Ishikawa (cell line): ENCODE results near the gene KCNJ6.

Experiments used
- CEBPB ChIP-seq: IDR thresholded peaks from 2 replicates; pipeline ENCODE4 v1.6.1; 2012
- CREB1 ChIP-seq: IDR thresholded peaks from 2 replicates; pipeline ENCODE4 v1.6.1; 2012; ENCODE audit warnings: low read depth
- EGR1 ChIP-seq: IDR thresholded peaks from 2 replicates; pipeline ENCODE4 v1.6.1; 2012
- EP300 ChIP-seq: IDR thresholded peaks from 2 replicates; pipeline ENCODE4 v1.6.1; 2012; ENCODE audit warnings: borderline replicate concordance
- FOXM1 ChIP-seq: IDR thresholded peaks from 2 replicates; pipeline ENCODE4 v1.6.1; 2012; ENCODE audit warnings: low read depth, borderline replicate concordance
- MAX ChIP-seq: IDR thresholded peaks from 2 replicates; pipeline ENCODE4 v1.6.1; 2012
- NFIC ChIP-seq: IDR thresholded peaks from 2 replicates; pipeline ENCODE4 v1.6.1; 2012
- RAD21 ChIP-seq: IDR thresholded peaks from 2 replicates; pipeline ENCODE4 v1.6.1; 2012; ENCODE audit warnings: low read depth
- REST ChIP-seq: IDR thresholded peaks from 2 replicates; pipeline ENCODE4 v1.6.1; 2012; ENCODE audit warnings: low read depth, mild to moderate bottlenecking
- TAF1 ChIP-seq: IDR thresholded peaks from 2 replicates; pipeline ENCODE4 v1.6.1; 2012; ENCODE audit warnings: low read depth, mild to moderate bottlenecking
- TCF12 ChIP-seq: IDR thresholded peaks from 2 replicates; pipeline ENCODE4 v1.6.1; 2012; ENCODE audit warnings: low read depth
- TEAD4 ChIP-seq: IDR thresholded peaks from 2 replicates; pipeline ENCODE4 v1.6.1; 2012
- USF1 ChIP-seq: IDR thresholded peaks from 2 replicates; pipeline ENCODE4 v1.6.1; 2012
- YY1 ChIP-seq: IDR thresholded peaks from 2 replicates; pipeline ENCODE4 v1.6.1; 2012; ENCODE audit warnings: low read depth
- ZBTB7A ChIP-seq: IDR thresholded peaks from 2 replicates; pipeline ENCODE4 v1.6.1; 2012; ENCODE audit warnings: low read depth

The KCNJ6 gene

GRCh38 chr21:37568916-37569315 is 347.3 kb downstream of the KCNJ6 start:
- TF ChIP-seq ZBTB7A (no peak), NFIC (no peak), CEBPB (no peak), EGR1 (no peak), EP300 (no peak), RAD21 (no peak), REST (no peak), TCF12 (no peak), MAX (no peak), CREB1 (no peak), USF1 (no peak), TAF1 (no peak), FOXM1 (no peak), TEAD4 (no peak), YY1 (no peak)

GRCh38 chr21:37568415-37568814 is 347.8 kb downstream of the KCNJ6 start:
- TF ChIP-seq RAD21 (no peak), EP300 (no peak), EGR1 (no peak), USF1 (no peak)

GRCh38 chr21:37566790-37567615 is 349.3 kb downstream of the KCNJ6 start:
- TF ChIP-seq EGR1: no peak
- no peak for TF ChIP-seq REST
- TF ChIP-seq USF1: no peak
- no peak for TF ChIP-seq CREB1
- TF ChIP-seq YY1: no peak
- TF ChIP-seq EP300: no peak
- no peak for TF ChIP-seq TAF1
- no peak for TF ChIP-seq TCF12
- no peak for TF ChIP-seq ZBTB7A
- no peak for TF ChIP-seq NFIC
- no peak for TF ChIP-seq CEBPB

GRCh38 chr21:37565530-37566223 is 350.6 kb downstream of the KCNJ6 start:
- TF ChIP-seq TCF12 (no peak), NFIC (no peak), FOXM1 (no peak), YY1 (no peak), RAD21 (no peak), EP300 (no peak), ZBTB7A (no peak), REST (no peak), USF1 (no peak), CEBPB (no peak), TAF1 (no peak), TEAD4 (no peak), MAX (no peak)
